OCI-LY1 (cell line): ENCODE data around the gene KCNK4.
A peak's percentile ranks its signal among the peaks of the same experiment; 100 is the strongest.

Source experiments
- H2AFZ ChIP-seq: fragments of 200-600 bp; sonication (generic), shearing (Covaris generic); 2 replicates; pipeline ENCODE4 v1.6.0; 2014; ENCODE audit warnings: antibody characterized with exemption, mild to moderate bottlenecking, low read length
- H3F3A ChIP-seq: fragments of 200-600 bp; sonication (generic), shearing (Covaris generic); 2 replicates; pipeline ENCODE4 v1.6.0; 2014; ENCODE audit warnings: mild to moderate bottlenecking, antibody characterized with exemption, low read length, moderate library complexity; ENCODE audit not compliant: insufficient read depth
- H3K27ac ChIP-seq: fragments of 200-600 bp; sonication (generic); 2 replicates; pipeline ENCODE4 v1.5.1; 2014; ENCODE audit warnings: low read length, mixed run types, mild to moderate bottlenecking, low read depth; ENCODE audit not compliant: poor library complexity, severe bottlenecking
- H3K27me3 ChIP-seq: fragments of 200-600 bp; sonication (generic); 2 replicates; pipeline ENCODE4 v1.6.0; 2014; ENCODE audit warnings: antibody characterized with exemption, mild to moderate bottlenecking, low read length, moderate library complexity; ENCODE audit not compliant: insufficient read depth
- H3K36me3 ChIP-seq: fragments of 200-600 bp; sonication (generic); 2 replicates; pipeline ENCODE4 v1.6.1; 2014; ENCODE audit warnings: mild to moderate bottlenecking, antibody characterized with exemption, low read length, moderate library complexity, mixed read lengths; ENCODE audit not compliant: insufficient read depth
- H3K4me1 ChIP-seq: fragments of 200-600 bp; sonication (generic); 2 replicates; pipeline ENCODE4 v1.5.1; 2014; ENCODE audit warnings: mild to moderate bottlenecking, low read length, moderate library complexity; ENCODE audit not compliant: insufficient read depth, severe bottlenecking
- H3K4me2 ChIP-seq: fragments of 200-600 bp; sonication (generic), shearing (Covaris generic); 2 replicates; pipeline ENCODE4 v1.6.1; 2014; ENCODE audit warnings: low read length
- H3K4me3 ChIP-seq: fragments of 200-600 bp; sonication (generic); 2 replicates; pipeline ENCODE4 v1.5.1; 2014; ENCODE audit warnings: low read length, low read depth, mild to moderate bottlenecking, mixed read lengths; ENCODE audit not compliant: poor library complexity, severe bottlenecking
- H3K79me2 ChIP-seq: fragments of 200-600 bp; shearing (Covaris generic); 2 replicates; pipeline ENCODE4 v1.6.1; 2016; ENCODE audit warnings: mixed run types, low read length, mixed read lengths; ENCODE audit not compliant: insufficient read depth
- H3K9ac ChIP-seq: fragments of 200-600 bp; sonication (generic), shearing (Covaris generic); 2 replicates; pipeline ENCODE4 v1.6.1; 2014; ENCODE audit warnings: mild to moderate bottlenecking, low read length, mixed read lengths
- H3K9me2 ChIP-seq: fragments of 200-600 bp; sonication (generic), shearing (Covaris generic); 2 replicates; pipeline ENCODE4 v1.6.1; 2014; ENCODE audit warnings: low read depth, mild to moderate bottlenecking, low read length, mixed read lengths
- H3K9me3 ChIP-seq: fragments of 200-600 bp; shearing (Covaris generic); 2 replicates; pipeline ENCODE4 v1.6.1; 2014; ENCODE audit warnings: low read length, mixed read lengths
- H4K20me1 ChIP-seq: fragments of 200-600 bp; sonication (generic), shearing (Covaris generic); 2 replicates; pipeline ENCODE4 v1.6.0; 2016; ENCODE audit warnings: mild to moderate bottlenecking, low read length; ENCODE audit not compliant: insufficient read depth
- EZH2 ChIP-seq: fragments of 200-600 bp; sonication (generic), shearing (Covaris generic); IDR thresholded peaks from 2 replicates; pipeline ENCODE4 v1.8.0; 2017; ENCODE audit warnings: borderline replicate concordance, mixed run types, mild to moderate bottlenecking, antibody characterized with exemption, low read length, moderate library complexity, mixed read lengths
- TF ChIP-seq, protein P1 (sequence below): fragments of 200-600 bp; sonication (generic), shearing (Covaris generic); IDR thresholded peaks from 2 replicates; pipeline ENCODE4 v1.5.1; 2017; ENCODE audit warnings: mild to moderate bottlenecking, antibody characterized with exemption, low read length, moderate library complexity, mixed read lengths

Gene KCNK4

DNA sequence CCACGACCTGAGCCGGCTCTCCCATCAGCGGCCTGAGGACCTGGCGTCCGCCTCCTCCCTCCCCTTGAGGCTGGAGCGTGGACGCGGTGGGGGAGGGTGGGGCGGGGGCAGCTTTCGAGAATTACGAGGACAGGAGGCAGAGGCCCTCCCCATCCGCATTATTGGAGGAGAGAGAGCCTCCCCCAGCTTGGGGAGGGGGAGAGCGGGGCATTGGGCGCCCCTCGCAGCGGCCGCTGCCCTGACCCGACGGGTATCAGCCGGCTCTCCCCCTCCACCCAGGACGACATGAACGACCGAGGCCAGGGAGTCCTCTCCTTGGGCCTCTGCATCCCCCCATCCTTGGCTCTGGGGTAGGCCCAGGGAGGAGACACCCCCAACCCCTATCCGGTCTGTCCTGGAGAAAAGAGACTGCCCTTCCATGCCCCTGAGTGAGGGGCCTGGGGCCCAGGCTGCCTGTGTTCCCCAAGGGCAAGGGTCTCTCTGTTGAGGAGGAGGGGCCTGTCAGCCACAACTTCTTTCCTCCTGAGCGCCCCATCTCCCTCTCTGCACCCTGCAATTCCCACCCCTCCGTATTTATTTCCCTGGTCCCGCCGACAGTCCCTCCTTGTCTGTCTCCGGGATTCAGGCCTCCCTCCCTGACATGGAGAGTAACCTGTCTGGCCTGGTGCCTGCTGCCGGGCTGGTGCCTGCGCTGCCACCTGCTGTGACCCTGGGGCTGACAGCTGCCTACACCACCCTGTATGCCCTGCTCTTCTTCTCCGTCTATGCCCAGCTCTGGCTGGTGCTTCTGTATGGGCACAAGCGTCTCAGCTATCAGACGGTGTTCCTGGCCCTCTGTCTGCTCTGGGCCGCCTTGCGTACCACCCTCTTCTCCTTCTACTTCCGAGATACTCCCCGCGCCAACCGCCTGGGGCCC, 5.0 kb upstream of the KCNK4 start:
- TF ChIP-seq, protein P1, sequence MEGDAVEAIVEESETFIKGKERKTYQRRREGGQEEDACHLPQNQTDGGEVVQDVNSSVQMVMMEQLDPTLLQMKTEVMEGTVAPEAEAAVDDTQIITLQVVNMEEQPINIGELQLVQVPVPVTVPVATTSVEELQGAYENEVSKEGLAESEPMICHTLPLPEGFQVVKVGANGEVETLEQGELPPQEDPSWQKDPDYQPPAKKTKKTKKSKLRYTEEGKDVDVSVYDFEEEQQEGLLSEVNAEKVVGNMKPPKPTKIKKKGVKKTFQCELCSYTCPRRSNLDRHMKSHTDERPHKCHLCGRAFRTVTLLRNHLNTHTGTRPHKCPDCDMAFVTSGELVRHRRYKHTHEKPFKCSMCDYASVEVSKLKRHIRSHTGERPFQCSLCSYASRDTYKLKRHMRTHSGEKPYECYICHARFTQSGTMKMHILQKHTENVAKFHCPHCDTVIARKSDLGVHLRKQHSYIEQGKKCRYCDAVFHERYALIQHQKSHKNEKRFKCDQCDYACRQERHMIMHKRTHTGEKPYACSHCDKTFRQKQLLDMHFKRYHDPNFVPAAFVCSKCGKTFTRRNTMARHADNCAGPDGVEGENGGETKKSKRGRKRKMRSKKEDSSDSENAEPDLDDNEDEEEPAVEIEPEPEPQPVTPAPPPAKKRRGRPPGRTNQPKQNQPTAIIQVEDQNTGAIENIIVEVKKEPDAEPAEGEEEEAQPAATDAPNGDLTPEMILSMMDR, result peak; percentile 23; the same call in 1 of the 2 replicates
- TF ChIP-seq EZH2, result no peak
- Histone ChIP-seq H4K20me1 (no peaks in the 10 kb centered on the region), H3K36me3 (peaks cover 19% of the 10 kb centered on the region; the same call in 1 of the 2 replicates), H3K9ac (peak overlapping the region; percentile 87), H3K9me2 (no peaks in the 10 kb centered on the region), H3K27me3 (peaks cover 6% of the 10 kb centered on the region; the same call in 1 of the 2 replicates), H3K79me2 (no peaks in the 10 kb centered on the region), H3F3A (no peaks in the 10 kb centered on the region), H3K9me3 (no peaks in the 10 kb centered on the region), H3K4me1 (peaks cover 17% of the 10 kb centered on the region), H2AFZ (no peak overlapping the region), H3K4me3 (peak overlapping the region; percentile 86), H3K4me2 (peak overlapping the region; percentile 98), H3K27ac (no peak overlapping the region)

DNA sequence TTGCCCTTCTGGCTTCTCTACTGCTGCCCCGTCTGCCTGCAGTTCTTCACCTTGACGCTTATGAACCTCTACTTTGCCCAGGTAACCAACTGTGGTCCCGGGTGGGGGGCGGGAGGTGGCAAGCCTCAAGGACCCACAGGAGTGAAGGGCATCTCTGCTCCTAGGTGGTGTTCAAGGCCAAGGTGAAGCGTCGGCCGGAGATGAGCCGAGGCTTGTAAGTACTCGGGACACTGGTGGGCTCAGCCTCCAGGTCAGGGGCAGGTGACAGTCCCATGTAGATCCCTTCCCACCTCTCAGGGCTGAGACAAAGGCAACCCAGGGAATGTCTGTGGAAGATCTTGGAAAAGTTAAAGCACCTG, 4.3 kb upstream of the KCNK4 start:
- H3K9ac ChIP-seq, result no peak overlapping the region
- no peak overlapping the region for H3K4me2 ChIP-seq
- H4K20me1 ChIP-seq, result no peaks in the 10 kb centered on the region
- H3K9me2 ChIP-seq, result no peaks in the 10 kb centered on the region
- H3K4me1 ChIP-seq, result peaks cover 17% of the 10 kb centered on the region
- H3K79me2 ChIP-seq, result no peaks in the 10 kb centered on the region
- no peak overlapping the region for H3K4me3 ChIP-seq
- TF ChIP-seq, protein P1, result no peak
- no peak for TF ChIP-seq EZH2
- H3K36me3 ChIP-seq, result peaks cover 13% of the 10 kb centered on the region; the same call in 1 of the 2 replicates
- H3K27ac ChIP-seq, result no peak overlapping the region
- no peaks in the 10 kb centered on the region for H3K9me3 ChIP-seq
- H3K27me3 ChIP-seq, result peaks cover 8% of the 10 kb centered on the region; the same call in 1 of the 2 replicates
- no peaks in the 10 kb centered on the region for H3F3A ChIP-seq
- H2AFZ ChIP-seq, result no peak overlapping the region

DNA sequence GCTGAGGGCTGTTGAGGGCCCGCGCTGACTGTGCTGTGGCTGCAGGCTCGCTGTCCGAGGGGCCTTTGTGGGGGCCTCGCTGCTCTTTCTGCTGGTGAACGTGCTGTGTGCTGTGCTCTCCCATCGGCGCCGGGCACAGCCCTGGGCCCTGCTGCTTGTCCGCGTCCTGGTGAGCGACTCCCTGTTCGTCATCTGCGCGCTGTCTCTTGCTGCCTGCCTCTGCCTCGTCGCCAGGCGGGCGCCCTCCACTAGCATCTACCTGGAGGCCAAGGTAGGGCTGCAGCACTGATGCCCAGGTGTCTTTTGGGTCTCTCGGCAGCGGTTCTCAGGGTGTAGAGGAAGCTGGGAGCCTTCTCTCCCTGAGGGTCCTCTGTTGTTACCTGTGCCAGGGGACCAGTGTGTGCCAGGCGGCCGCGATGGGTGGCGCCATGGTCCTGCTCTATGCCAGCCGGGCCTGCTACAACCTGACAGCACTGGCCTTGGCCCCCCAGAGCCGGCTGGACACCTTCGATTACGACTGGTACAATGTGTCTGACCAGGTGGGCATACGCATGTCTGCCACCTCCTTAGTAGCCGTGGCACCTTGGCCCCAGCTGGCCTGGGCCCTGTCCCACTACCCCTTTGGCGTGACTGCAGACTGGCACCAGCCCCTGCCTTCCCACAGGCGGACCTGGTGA, 3.3 kb upstream of the KCNK4 start:
- Histone ChIP-seq H3K27ac (no peak overlapping the region), H3K4me3 (no peak overlapping the region), H4K20me1 (no peaks in the 10 kb centered on the region), H2AFZ (no peak overlapping the region), H3K27me3 (peaks cover 8% of the 10 kb centered on the region; the same call in 1 of the 2 replicates), H3K36me3 (peaks cover 6% of the 10 kb centered on the region; the same call in 1 of the 2 replicates), H3K9me2 (no peaks in the 10 kb centered on the region), H3K9ac (no peak overlapping the region), H3K9me3 (no peaks in the 10 kb centered on the region), H3F3A (no peaks in the 10 kb centered on the region), H3K4me2 (no peak overlapping the region), H3K79me2 (no peaks in the 10 kb centered on the region), H3K4me1 (peaks cover 17% of the 10 kb centered on the region)
- TF ChIP-seq, protein P1, result no peak
- TF ChIP-seq EZH2, result no peak
